ENCODE measurements around the gene FGF14. TPM values are rescaled to one million over a fixed set of nuclear protein-coding genes. Genes with fewer than 3 reads are reported as not detected.

Gene FGF14
- total RNA-seq, 1 donor from 2014 or later: not detected

- no peak for TF ChIP-seq CTCF (IDR thresholded peaks at IDR 0.05)
- DNase-seq (ENCODE audit: low spot score in 2 of 2): no peak
- Histone ChIP-seq H3K4me1 (no peaks in the 10 kb centered on the region), H3K36me3 (no peaks in the 10 kb centered on the region), H3K27me3 (no peaks in the 10 kb centered on the region), H3K9me3 (no peaks in the 10 kb centered on the region), H3K4me3 (no peak overlapping the region), H3K27ac (no peak overlapping the region)
- intact Hi-C loops (cut with DNase I): no loop called here
These were observed 361.0 kb downstream of the FGF14 start for GRCh38 chr13:102040812-102041211.

- Histone ChIP-seq H3K27me3 (no peaks in the 10 kb centered on the region), H3K4me1 (no peaks in the 10 kb centered on the region), H3K9me3 (no peaks in the 10 kb centered on the region), H3K4me3 (no peak overlapping the region), H3K27ac (no peak overlapping the region), H3K36me3 (no peaks in the 10 kb centered on the region)
- intact Hi-C loops (cut with DNase I): no loop called here
- TF ChIP-seq CTCF (IDR thresholded peaks at IDR 0.05): no peak
- DNase-seq (ENCODE audit: low spot score in 2 of 2): no peak
These were observed 362.6 kb downstream of the FGF14 start for GRCh38 chr13:102039264-102039663.

GRCh38 chr13:102038787-102039186, 363.1 kb downstream of the FGF14 start:
- Histone ChIP-seq H3K36me3 (no peaks in the 10 kb centered on the region), H3K27me3 (no peaks in the 10 kb centered on the region), H3K9me3 (no peaks in the 10 kb centered on the region), H3K4me3 (no peak overlapping the region), H3K27ac (no peak overlapping the region), H3K4me1 (no peaks in the 10 kb centered on the region)
- intact Hi-C loops (cut with DNase I): no loop called here
- no peak for TF ChIP-seq CTCF (IDR thresholded peaks at IDR 0.05)
- DNase-seq (ENCODE audit: low spot score in 2 of 2): no peak

GRCh38 chr13:102035969-102036368, 365.9 kb downstream of the FGF14 start:
- DNase-seq (ENCODE audit: low spot score in 2 of 2): no peak
- no peak overlapping the region for H3K27ac ChIP-seq
- H3K4me3 ChIP-seq: no peak overlapping the region
- intact Hi-C loops (cut with DNase I): no loop called here
- no peaks in the 10 kb centered on the region for H3K27me3 ChIP-seq
- no peaks in the 10 kb centered on the region for H3K9me3 ChIP-seq
- TF ChIP-seq CTCF (IDR thresholded peaks at IDR 0.05): no peak
- H3K36me3 ChIP-seq: no peaks in the 10 kb centered on the region
- no peaks in the 10 kb centered on the region for H3K4me1 ChIP-seq

DNA sequence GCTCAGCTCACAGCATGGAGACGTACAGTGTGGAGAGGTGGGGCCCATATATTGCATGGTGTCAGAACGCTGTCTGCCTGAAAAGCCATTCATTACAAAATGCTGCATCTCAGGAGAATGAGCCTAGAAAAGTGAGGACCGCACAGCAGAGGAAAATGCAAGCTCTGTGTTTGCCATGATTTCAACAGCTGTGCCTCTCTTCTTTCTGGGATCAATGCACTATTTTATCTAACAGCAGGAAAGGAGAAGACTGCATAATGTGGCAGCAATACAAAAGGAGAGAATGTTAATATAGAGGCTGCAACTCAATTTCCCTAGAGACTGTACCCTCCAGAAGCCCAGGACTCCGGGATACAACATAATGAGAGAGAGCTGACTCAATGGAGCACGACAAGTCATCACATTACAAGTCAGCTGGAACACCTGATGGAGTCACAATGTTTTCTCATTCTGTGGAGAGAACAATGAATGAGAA, 368.0 kb downstream of the FGF14 start:
- intact Hi-C loops (cut with DNase I): no loop called here
- H3K27me3 ChIP-seq: no peaks in the 10 kb centered on the region
- H3K4me3 ChIP-seq: no peak overlapping the region
- no peaks in the 10 kb centered on the region for H3K9me3 ChIP-seq
- no peak overlapping the region for H3K27ac ChIP-seq
- H3K36me3 ChIP-seq: no peaks in the 10 kb centered on the region
- H3K4me1 ChIP-seq: no peaks in the 10 kb centered on the region
- TF ChIP-seq CTCF (IDR thresholded peaks at IDR 0.05): no peak
- DNase-seq (ENCODE audit: low spot score in 2 of 2): no peak

GRCh38 chr13:102033386-102033785, 368.5 kb downstream of the FGF14 start:
- H3K36me3 ChIP-seq: no peaks in the 10 kb centered on the region
- DNase-seq (ENCODE audit: low spot score in 2 of 2): no peak
- H3K9me3 ChIP-seq: no peaks in the 10 kb centered on the region
- H3K27ac ChIP-seq: no peak overlapping the region
- H3K27me3 ChIP-seq: no peaks in the 10 kb centered on the region
- H3K4me1 ChIP-seq: no peaks in the 10 kb centered on the region
- intact Hi-C loops (cut with DNase I): no loop called here
- no peak for TF ChIP-seq CTCF (IDR thresholded peaks at IDR 0.05)
- no peak overlapping the region for H3K4me3 ChIP-seq

All from ascending aorta (tissue), 2 donors.